Measurements from ENCODE around the gene CNN3. TPM values are rescaled to one million over a fixed set of nuclear protein-coding genes. Genes with fewer than 3 reads are reported as not detected.

Gene CNN3
- total and polyA plus RNA-seq, 12 donors = 28.0 to 108 (median 62.5) TPM

GRCh38 chr1:94909486-94909885 lies 17.4 kb downstream of the CNN3 start:
- no peak for ATAC-seq
- no peak overlapping the region for H3K4me3 ChIP-seq
- no peak overlapping the region for H3K27ac ChIP-seq
- peaks cover 0 to 39% (median 0%) of the 10 kb centered on the region in 9 donors for H3K36me3 ChIP-seq
- DNase-seq = no peak
- 80 to 83% methylated on average over 6 of the region's 6 CpGs for WGBS, 2 donors
- no peaks in the 10 kb centered on the region for H3K27me3 ChIP-seq
- H3K4me1 ChIP-seq = peaks cover 2 to 91% (median 38%) of the 10 kb centered on the region in 9 donors
- TF ChIP-seq CTCF (IDR thresholded peaks at IDR 0.05) = no peak
- intact Hi-C loops (cut with DNase I) = no loop called here
- H3K9me3 ChIP-seq = no peaks in the 10 kb centered on the region

- peaks cover 2 to 91% (median 33%) of the 10 kb centered on the region in 9 donors for H3K4me1 ChIP-seq
Measured at GRCh38 chr1:94908965-94909364, 17.9 kb downstream of the CNN3 start.

GRCh38 chr1:94908190-94908589 lies 18.7 kb downstream of the CNN3 start:
- Histone ChIP-seq H3K4me3 (no peak overlapping the region), H3K9me3 (no peaks in the 10 kb centered on the region), H3K27ac (no peak overlapping the region), H3K36me3 (peaks cover 0 to 40% (median 3%) of the 10 kb centered on the region in 9 donors), H3K4me1 (peaks cover 2 to 86% (median 28%) of the 10 kb centered on the region in 9 donors), H3K27me3 (no peaks in the 10 kb centered on the region)
- DNase-seq (no peak), ATAC-seq (no peak)
- intact Hi-C loops (cut with DNase I) = no loop called here
- WGBS, 2 donors = 89 to 93% methylated on average over 7 of the region's 7 CpGs
- no peak for TF ChIP-seq CTCF (IDR thresholded peaks at IDR 0.05)

More at GRCh38 chr1:94908965-94909364, 17.9 kb downstream of the CNN3 start:
- Histone ChIP-seq H3K4me3 (no peak overlapping the region), H3K27me3 (no peaks in the 10 kb centered on the region), H3K9me3 (no peaks in the 10 kb centered on the region), H3K36me3 (peaks cover 0 to 39% (median 0%) of the 10 kb centered on the region in 9 donors), H3K27ac (no peak overlapping the region)
- intact Hi-C loops (cut with DNase I) = no loop called here
- TF ChIP-seq CTCF (IDR thresholded peaks at IDR 0.05) = no peak
- 98 to 99% methylated on average over 2 of the region's 2 CpGs for WGBS, 2 donors
- no peak for ATAC-seq
- no peak for DNase-seq

- intact Hi-C loops (cut with DNase I) = no loop called here
- no peaks in the 10 kb centered on the region for H3K27me3 ChIP-seq
- WGBS, 2 donors = 82 to 83% methylated on average over 3 of the region's 3 CpGs
- ATAC-seq (no peak), DNase-seq (no peak)
- H3K9me3 ChIP-seq = no peaks in the 10 kb centered on the region
- TF ChIP-seq CTCF (IDR thresholded peaks at IDR 0.05) = no peak
- H3K4me1 ChIP-seq = peaks cover 2 to 84% (median 26%) of the 10 kb centered on the region in 9 donors
- peaks cover 0 to 51% (median 9%) of the 10 kb centered on the region in 9 donors for H3K36me3 ChIP-seq
- H3K4me3 ChIP-seq = no peak overlapping the region
- no peak overlapping the region for H3K27ac ChIP-seq
Measured at GRCh38 chr1:94907136-94907535, 19.8 kb downstream of the CNN3 start.
